GM21576 (cell line): ENCODE results near the gene COA8.

Experiments used
- ATAC-seq: cut with Tn5 transposase; IDR thresholded peaks from one replicate; pipeline ENCODE4 v1.9.1; 2021; ENCODE audit warnings: mild to moderate bottlenecking, moderate library complexity; ENCODE audit not compliant: unreplicated experiment

Gene COA8

DNA sequence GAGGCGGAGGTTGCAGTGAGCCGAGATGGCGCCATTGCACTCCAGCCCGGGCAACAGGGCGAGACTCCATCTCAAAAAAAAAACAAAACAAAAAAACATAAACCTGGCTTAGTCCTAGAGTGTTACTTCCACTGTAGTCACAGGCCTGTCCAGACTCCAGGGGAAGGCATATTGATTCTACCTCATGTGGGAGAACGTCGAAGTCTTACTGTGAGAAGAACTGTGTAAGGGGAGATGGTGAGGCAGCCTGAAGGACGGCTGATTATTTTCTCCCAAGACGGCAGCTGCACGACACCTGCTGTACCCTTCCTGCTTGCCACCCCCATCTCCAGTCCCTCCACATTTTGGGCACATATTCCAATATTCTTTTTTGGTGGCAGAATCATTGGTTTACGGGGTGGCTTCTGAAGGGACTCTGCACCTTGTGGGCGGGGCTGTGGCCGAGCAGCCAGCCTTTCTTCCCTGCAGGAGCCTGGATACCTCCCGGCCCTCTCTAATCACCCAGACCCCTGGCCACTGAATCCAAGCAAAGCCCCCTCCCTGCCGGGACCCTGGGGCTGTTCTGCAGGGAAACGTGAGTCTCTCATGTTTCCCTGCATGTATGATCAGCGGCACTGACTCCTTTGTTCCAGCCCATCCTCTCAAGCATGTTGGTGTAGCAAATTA, 54.0 kb downstream of the COA8 start:
- no peak for ATAC-seq

DNA sequence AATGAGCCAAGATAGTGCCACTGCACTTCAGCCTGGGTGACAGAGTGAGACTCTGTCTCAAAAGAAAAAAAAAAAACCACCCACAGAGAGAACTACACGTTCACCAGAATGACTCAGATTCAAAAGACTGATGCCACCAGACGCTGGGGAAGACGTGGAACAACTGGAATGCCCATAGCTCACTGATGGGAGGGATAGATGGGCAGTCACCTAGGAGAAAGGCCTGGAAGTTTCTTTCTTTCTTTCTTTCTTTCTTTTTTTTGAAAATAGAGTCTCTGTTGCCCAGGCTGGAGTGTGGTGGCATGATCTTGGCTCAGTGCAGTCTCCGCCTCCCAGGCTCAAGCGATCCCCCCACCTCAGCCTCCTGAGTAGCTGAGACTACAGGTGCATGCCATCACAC, 56.3 kb downstream of the COA8 start:
- ATAC-seq, result no peak

DNA sequence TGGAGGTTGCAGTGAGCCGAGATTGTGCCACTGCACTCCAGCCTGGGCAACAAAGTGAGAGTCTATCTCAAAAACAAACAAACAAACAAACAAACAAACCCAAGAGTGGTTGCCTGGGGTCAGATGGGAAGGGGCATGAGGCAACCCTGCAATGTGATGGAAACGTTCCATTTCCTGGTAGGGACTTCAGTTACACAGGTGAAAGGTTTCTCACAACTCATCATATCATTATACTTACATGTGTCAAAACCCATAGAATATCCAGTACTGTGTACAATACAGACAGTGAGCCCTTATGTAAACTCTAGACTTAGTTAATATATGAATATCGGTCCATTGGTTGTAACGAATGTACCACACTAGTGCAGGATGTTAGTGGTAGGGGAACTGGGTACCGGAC, 59.1 kb downstream of the COA8 start:
- ATAC-seq, result no peak

DNA sequence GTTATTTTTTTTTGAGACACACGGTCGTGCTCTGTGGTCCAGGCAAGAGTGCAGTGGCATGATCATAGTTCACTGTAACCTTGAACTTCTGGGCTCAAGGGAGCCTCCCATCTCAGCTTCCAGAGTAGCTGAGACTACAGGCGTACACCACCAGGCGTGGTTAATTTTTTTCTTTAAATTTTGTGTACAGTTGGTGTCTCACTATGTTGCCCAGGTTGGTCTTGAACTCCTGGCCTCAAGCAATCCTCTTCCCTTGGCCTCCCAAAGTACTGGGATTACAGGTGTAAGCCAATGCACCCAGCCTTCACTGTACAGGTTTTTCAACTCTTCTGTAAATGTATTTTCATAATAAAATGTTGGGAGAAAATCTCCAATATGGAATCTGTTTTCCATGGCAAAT, 60.5 kb downstream of the COA8 start:
- ATAC-seq, result no peak

DNA sequence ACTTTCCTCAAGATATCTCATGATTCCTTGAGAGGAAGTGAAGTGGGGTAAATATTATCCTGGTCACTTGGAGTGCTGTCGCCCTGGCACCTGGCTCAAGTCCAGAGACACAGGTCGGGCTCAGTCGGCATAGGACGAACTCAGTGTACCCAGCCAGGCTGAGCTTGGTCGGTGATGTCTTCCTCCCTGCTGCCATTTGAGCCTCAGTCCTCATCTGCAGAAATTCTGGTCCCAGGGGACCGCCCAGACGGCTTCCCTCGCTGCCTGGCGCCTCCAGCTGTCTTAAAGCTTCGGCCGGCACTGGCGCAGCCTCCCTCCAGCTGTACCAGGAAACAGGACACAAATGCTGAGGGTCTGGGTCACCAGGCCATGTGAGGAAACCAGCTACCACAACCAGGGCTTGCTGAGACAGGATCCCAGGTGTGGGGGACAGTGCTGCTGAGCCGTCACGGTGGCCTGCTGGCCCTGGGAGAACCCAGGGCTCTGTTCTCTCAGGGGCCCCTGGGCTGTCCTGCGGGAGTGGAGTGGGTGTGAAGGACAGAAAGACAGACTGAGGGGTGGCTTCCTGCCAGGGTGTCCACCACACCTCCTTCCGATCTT, 61.2 kb downstream of the COA8 start:
- ATAC-seq, result no peak

DNA sequence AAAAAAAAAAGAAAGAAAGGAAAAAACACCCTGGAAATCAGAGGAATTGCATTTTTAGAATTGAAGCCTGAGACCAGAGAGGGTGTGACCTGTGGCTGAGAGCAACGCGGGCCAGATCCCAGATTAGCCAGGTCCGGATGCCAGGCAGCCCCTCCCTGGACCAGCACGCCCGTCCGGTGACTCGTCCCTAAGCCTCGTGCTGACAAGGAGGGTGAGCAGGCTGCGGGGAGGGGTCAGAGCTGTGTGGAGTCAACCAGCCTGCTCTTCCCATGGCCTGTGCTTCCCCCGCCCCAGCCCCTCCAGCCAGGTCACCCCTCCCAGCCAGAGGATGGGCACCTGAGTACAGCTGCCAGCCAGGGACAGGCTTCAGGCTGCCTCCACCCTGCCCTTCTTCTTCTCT, 62.1 kb downstream of the COA8 start:
- ATAC-seq, result no peak

DNA sequence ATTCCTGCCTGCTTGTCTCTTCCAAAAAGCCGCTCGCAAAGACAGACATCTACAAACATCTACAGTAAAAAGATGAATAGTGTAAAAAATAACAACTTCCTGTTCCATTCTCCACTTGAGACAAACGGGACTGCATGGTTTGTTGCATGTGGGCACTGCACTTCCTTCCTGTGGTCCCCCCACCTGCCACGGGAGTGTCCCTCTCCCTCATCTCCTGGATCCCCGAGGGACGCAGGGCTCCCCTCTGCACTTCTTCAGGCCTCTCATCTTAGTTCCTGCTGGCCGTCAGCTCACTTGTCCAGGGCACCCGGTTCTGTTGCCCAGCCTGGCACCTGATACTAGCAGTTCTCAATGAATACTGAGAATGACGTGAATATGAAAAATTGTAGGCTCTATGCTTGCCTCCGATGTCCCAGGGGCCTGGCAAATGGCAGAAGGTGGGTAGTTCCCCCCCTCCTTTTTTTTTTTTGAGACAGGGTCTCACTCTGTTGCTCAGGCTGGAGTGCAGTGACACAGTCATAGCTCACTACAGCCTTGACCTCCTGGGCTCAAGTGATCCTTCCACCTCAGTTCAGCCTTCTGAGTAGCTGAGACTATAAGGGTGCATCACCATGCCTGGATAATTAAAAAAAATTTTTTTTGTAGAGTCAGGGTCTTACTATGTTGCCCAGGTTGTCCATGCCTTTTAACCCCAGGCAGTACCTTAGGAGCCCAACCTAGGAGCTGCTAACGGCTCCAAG, 62.8 kb downstream of the COA8 start:
- no peak for ATAC-seq

DNA sequence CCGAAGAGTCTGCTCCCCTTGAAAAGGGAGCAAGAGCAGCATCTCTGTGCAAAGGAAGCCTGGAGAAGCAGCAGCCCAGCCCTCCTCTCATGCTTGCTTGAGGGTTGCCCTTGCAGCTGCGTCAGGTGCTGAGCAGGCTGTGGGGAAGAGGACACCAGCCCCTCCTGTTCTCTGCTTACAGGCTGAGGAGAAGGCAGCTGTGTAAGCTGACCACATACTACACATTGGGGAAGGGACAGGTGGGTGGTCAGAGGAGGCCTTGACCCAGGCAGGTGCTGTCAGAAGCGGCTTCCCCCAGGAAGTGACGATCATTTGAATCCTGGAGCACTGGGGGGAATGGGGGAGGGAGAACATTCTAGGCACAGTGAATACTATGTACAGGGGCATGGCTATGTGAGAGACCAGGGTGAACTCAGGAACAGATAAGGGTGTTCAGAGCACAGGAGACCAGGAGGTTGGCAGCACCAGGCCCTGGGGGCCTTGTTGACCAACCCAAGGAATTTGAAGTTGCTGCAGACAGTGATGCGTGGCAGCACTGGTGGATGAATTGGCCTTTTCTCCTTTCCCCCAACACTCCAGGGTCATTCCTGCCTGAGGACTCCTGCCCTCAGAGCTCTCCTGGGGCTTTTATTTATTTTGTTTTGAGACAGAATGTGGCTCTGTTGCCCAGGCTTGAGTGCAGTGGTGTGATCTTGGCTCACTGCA, 63.5 kb downstream of the COA8 start:
- ATAC-seq, result no peak

DNA sequence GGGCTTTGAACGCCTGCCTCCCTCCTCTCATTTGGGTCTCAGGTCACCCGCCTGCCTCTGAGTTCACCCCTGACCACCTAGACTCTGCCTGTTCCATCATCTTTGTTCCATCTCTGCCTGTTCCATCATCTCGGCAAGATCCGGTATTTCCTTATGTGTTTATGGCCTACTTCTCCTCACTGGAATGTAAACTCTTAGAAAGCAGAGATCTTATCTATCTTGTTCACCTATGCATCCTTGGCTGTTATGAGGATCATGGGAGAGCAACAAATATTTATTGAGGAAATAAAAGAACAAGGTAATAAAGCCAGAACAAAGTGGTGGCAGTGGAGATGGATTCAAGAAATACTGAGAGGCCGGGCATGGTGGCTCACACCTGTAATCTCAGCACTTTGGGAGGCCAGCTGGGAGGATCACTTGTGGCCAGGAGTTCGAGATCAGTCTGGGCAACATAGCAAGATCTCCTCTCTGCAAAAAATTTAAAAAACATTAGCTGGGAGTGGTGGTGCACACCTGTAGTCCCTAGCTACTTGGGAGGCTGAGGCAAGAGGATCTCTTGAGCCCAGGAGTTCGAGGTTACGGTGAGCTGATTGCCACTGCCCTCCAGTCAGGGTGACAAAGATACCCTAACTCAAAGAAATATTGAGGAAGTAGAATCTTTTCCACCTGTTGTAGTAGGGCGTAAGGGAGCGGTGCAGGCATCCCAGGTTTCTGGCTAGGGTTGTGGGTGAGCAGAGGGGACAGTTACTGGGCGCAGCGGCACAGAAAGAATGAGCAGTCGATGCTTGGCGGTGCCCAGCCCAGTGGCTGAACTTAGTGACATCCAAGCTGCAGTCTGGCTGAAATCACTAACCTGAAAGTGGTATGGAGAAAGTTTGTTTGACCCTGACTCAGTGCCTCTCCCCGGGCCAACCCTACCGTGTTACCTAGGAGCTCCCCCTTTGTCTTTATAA, 64.6 kb downstream of the COA8 start:
- ATAC-seq, result no peak

DNA sequence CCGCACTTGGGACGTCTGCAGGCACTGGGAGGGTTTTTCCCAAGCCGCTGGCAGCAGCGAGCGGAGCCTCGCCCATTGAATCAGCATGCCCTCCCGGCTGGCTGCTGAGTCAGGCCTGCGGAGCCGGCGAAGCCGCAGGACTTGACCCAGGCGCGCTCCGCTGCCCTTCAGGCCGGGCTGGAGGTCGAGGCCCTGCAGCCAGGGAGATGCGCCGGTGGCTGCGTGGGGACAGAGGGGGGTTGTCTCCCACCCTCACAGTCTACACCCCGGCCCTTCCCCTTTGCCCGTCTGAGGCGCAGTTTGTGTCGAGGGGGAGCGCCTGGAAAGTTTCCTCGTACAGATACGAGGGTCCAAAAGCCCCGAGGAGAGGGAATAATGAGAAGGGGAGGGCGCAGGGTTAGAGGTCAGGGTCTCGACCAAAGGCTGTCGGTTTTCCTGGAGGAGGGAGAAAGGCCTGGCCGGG, 65.5 kb downstream of the COA8 start:
- ATAC-seq, result no peak

DNA sequence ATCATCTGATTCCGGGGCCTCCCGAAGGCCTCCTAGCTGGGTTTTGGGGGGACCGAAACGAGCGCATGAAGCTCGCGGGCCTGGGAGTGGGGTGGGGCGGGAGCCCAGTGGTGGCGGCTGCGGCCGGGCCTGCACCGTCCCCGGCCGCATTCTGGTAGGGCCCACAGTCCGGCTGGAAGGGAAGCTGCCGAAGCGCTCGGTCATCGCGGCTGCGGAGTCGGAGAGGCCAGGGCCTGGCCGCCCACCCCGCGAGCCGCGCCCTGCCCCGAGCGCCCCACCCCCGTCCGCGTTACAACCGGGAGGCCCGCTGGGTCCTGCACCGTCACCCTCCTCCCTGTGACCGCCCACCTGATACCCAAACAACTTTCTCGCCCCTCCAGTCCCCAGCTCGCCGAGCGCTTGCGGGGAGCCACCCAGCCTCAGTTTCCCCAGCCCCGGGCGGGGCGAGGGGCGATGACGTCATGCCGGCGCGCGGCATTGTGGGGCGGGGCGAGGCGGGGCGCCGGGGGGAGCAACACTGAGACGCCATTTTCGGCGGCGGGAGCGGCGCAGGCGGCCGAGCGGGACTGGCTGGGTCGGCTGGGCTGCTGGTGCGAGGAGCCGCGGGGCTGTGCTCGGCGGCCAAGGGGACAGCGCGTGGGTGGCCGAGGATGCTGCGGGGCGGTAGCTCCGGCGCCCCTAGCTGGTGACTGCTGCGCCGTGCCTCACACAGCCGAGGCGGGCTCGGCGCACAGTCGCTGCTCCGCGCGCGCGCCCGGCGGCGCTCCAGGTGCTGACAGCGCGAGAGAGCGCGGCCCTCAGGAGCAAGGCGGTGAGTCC, 66.1 kb downstream of the COA8 start, which contains the start of gene KLC1:
Gene KLC1 (plus strand): TSS at position 528 of the 819 bp plus-strand sequence. CDS start 25,354 bp downstream, outside the sequence.
- peak; percentile 51 for ATAC-seq

DNA sequence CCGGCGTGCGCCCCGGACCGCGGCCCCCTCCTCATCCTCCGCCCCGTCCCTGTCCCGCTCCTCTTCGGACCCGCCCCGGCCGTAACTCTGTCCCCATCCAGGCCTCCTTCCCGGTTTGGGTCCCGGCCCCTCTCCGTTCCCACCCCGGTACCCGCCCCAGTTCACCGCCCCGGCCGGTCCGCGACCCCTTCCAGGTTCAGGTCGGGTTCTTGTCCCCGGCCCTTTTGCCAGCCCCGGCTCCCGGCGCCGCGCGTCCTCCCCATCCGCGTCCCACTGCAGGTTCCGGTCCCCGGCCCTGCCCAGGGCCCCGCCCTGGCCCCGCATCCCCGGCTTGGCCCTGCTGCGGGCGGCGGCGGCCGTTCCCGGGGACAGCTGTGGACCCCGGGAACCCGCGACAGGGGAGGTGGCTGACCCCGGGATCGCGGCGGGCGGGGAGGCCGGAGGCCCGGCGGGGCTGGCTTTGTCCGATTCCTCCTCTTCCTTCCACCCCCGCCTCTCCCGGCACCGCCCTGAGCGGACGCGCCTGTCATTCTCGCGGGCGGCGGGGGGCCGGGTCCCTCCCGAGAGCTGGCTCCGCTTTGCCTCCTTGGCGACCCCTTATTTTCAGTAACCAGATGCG, 66.9 kb downstream of the COA8 start:
- ATAC-seq, result peak; percentile 24

DNA sequence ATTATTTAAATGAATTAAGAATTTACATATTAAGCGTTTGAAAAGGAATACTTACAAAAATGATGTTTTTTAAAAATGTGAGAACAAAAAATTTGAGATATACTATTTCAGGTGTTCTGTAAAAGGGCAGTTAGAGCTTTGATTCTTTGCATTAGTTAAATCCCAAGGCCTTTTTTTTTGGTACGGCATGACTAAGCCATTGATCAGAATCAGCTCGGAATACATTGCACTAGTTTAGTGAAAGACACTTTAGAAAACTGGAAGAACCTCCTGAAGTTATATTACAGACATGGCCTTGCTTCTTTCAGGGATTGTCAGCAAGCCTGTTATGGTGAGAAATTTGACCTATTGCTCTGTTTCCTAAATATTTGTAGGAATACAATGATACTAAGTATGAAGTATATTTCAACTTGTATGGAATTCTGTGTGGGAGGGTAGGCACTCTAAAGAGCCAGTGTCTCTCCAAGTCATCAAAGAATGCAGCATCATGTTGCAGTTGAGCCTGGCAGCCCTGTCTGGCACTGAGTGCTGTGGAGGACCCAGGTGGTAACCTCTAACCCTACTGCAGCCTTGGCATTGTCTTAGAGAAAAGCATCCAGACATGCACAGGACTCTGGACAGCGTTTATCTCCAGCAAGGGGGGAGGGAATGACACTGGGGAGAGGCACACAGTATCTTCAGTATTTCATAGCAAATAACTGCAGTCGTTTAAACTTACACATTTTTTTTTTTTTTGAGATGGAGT, 67.8 kb downstream of the COA8 start:
- no peak for ATAC-seq

DNA sequence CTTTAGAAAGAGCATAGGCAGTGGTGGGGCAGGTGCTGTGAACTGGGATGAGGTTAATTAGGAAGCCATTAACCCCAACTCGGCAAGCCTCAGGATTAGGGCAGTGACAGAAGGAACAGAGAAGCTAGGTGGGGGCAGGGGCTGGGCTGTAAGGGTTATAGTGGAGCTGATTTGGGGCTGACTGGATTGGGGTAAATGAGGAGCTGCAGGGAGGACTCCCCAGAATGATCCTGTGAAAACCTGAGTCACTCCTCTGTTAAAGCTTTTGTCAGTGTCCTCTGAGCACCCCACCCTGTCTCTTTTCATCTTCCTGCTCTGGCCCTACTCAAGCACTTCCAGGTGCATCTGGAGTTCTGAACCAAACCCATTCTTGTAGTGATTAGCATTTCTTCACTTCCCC, 70.6 kb downstream of the COA8 start:
- ATAC-seq, result no peak

DNA sequence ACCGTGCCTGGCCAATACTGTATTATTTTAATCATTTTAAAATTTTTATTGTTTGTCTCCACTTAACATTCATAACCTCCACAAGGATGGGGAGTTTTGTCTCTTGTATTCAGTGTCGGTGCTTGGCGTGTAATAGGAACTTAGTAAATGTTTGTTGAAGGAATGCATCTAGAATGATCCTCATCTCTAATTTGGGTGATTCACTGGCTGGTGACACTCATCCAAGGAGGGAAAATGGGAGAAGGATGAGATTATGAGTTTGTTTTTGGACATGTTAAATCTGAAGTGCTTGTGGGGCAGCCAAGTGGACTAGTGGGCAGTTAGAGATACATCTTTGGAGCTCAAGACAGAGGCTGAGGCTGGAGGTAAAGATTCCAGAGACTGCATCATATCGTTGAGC, 71.4 kb downstream of the COA8 start:
- ATAC-seq, result no peak

DNA sequence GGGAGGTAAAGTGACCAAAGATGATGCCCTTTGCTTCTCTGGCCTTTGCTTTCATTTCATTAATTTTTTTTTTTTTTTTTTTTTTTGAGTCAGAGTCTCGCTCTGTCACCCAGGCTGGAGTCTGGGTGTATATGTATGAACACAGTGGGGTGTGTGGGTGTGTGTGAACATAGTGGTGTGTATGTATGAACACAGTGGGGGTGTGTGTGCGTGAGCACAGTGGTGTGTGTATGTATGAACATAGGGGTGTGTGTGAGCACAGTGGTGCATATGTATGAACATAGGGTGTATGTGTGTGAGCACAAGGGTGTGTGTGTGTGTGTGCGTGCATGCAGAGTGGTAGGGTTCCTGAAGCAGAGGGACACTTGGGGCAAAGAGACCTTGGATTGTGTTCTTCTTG, 75.8 kb downstream of the COA8 start:
- no peak for ATAC-seq
